GM19468 (cell line): Measurements from ENCODE around the gene ALOX5.
"Not testable (repeated sequence)": the region's sequence is repeated elsewhere in the genome, so short reads cannot be mapped to it uniquely, and the experiment has no call there.

Experiments
- ATAC-seq: cut with Tn5 transposase; IDR thresholded peaks from one replicate; pipeline ENCODE4 v1.9.1; 2021; ENCODE audit warnings: mild to moderate bottlenecking, moderate library complexity, moderate number of reproducible peaks; ENCODE audit not compliant: unreplicated experiment; ENCODE audit errors: extremely low read depth

ALOX5 gene

DNA sequence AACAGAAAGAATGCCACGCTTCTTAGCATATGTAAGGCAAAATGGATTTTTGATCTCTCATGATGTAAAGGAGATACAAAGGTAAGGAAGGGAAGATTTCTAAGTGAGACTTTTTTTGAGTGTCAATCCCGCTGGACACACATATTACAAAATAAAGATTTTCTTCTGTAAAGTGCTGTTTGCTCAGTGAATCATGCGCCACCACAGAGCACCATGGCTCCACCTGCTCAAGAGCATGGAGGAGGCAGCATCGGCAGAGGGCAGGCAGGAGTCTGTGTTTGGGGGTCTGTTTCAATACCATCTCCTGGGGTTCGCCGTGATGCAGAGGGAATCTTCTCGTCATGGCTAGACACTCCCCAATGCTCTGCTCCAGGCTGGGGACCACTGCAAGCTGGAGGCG lies 83.5 kb downstream of the ALOX5 start:
- no peak for ATAC-seq

DNA sequence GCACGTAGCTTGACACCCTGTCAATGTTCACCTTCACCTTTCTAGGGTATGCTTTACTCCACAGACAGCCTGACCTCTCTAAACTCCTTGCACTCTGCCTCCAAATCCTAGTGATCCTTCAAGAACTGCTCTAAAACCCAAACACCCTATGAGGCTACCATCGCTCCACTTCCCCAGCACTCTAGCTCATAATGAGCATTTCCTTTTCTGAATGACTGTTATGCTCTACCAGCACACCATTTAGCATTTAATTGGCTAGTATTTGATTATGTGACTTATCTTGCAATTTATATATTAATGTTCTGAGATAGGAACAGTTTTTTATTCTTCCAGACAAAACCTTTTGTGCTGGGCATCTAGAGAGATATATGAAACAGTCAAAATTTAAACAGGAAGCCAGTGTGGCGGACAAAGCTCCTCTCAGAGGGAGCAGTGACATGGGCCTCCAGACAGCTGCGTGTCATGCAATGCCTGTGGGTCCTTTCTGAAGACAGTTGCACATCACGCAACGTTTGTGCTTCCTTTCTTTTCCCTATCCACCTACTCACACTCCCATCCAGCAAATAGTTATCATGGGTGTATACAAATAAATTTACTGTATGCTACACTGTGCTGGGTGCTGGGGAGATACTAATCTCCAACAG lies 86.3 kb downstream of the ALOX5 start:
- peak; percentile 17 for ATAC-seq

DNA sequence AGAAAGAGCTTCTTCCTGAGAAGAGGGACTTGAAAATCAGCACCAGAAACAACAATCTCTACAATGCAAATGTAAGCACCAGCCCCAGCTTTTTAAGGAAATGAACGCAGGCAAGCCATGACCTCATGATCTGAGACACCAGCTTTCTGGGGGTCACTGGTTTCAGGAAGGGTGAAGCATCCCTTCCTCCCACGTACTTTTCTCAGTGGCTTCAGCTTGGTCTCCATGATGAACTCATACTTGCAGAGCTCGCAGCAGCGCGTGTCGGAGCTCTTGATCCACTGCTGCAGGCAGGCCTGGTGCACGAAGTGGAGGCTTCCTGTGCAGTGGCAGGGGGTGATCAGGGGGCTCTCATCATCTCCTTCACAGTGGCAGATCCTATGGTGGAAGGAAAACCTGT lies 87.0 kb downstream of the ALOX5 start:
- ATAC-seq: peak; percentile 69

DNA sequence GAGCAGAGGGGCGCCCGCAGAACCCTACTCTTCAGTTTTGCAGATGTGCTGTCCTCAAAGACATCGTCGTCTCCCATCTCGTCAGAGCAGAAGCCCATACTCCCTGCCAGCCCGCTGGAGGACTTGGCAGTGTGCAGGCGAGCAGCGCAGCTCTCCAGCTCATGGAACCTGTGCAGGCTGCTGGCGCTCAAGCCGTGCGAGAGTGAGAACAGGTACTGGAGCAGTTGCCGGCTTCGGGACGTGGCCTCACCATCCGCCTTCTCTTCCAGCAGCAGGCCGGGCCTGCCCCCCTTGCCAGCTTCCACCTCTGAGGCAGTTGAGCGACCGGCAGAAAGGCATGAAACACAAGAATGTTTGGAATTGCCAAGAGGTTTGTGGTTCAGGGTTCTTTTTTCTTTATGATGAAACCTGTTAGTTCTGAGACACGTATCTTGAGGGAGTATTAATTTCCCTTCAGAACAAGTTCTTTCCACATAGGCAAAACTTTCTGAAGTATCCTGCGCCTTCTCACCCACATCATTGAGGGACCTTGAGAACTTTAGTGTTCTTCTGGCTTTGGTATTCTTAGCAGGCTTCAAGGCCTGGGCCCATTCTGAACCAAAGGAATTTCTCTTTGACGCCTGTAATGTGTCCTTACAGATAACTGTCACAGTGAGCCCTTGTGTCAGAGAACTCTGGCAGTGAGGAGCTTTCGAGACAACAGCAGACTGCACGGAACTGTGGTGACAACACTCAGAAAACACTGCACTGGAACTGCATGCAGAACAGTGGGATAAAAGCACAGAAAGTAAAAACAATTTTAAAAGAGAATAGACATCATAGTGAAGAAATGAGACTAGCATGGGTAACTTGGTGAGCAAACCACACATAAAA lies 89.5 kb downstream of the ALOX5 start:
- ATAC-seq: no peak

DNA sequence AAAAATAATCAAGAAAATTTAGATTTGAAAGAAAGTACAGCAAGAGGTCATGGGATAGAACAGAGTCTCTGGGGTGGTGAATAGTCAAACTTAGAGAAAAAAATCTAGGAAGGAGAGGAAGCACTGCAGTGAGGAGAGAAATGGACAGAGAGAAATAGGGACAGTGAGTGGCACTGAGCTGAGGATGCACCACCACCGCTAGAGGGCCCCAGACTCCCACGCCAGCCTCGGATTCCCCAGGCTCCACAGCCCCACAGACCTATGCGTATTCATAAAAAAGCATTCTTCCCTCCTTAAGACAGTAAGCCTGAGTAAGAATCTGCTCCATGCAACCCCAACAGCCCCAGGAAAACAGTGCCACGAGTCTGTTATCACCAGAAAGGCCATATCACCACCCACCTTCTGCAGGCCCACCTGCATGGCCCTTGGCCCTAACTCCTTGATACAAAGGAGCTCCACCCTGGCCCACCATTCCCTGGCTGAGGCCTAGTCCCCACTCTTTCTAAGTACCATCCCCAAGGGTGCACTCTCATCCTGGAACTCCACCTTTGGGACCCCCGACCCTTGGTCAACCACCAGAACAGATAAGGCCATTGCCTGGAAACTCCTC lies 91.0 kb downstream of the ALOX5 start:
- ATAC-seq: peak; percentile 24

DNA sequence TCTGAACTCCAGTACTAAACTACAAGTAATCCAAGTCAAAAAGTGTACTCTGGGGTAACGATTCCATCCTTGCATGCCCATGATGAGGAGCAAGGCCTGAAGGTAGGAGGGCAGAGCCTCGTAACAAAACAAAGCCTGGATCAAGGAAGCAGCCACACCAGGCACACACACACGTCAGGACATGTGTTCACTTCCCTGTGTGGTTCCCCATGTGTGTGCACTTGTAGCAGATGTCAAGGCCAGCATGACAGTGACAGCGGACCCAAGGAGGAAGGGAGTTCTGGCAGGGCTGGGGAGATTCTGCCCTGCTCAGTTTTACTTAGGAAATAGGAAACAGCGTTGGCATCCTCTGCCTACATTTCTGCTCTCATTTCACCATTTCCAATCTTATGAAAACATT lies 92.8 kb downstream of the ALOX5 start:
- ATAC-seq: no peak

DNA sequence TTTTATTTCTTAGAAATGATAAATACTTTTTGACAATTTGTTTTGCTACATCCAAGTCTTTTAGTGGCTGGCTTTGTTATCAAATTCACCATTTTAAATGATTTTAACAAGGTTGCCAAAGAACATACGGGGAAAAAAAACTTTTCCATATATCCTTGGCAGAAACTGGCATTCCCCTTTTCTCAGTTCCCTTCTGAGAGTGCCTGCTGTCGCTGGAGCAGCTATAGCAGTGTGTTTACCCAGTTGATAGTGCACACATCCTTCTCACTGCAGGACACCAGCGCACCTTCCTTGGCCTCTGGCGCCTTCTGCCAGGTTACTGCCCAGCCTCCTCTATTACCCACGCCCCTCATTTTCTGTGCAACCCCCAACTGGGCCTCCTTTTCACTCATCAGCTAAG lies 94.1 kb downstream of the ALOX5 start:
- ATAC-seq: no peak

DNA sequence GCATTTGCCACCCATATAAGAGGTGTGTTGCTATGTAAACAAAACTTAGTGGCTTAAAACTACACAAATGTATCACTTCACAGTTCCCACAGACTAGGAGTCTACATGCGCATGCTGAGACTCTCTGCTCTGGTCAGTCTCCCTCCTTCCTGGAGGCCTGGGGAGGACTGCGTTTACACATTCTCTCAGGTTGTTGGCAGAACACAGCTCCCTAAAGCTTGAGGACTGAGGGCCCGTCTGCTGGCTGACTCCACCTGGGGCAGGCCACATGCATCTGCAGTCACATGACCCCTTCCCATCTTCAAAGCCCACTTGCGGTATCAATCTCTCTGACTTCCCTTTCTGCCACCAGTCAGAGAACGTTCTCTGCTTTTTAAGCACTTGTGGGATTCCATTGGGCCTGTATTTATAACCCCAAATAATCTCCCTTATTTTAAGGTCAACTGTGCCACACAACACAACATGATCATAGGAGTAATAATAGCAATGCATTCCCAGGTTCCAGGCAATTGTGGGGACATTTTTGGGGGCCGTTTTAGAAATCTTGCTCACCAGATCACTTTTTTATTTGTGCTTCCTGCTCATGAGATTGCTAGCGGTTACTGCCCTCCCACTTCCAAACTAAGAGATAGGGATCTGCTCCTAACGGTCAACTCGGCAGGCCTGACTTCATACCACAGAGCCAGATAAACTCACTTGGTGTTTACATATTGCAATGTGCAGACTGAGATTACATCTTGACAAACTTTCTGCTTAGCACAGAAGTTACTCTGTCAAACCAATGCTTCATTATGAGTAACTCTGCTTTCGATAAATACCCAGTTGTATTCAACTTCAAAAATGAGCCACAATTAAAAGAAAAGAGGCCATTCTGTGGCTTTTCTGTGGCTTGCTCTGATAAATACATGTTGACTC lies 96.3 kb downstream of the ALOX5 start:
- ATAC-seq: no peak

DNA sequence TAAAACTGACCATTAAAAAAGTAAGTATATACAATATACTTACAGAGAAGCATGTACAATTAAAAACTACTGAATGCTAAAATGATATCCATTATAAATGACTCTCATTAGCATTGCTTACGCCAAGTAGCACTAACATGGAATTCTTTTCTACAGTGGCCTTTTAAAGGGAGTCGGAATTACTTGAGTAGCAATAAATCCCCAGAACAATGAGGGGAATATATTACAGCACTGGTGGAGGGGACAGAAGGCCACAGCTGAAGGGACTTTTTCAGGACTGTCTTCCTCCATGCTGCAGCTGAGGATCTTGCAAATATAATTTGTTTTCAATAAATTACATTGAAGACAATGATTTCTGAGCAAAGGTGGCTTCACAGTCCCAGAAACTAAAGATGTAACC lies 97.0 kb downstream of the ALOX5 start:
- ATAC-seq: no peak

DNA sequence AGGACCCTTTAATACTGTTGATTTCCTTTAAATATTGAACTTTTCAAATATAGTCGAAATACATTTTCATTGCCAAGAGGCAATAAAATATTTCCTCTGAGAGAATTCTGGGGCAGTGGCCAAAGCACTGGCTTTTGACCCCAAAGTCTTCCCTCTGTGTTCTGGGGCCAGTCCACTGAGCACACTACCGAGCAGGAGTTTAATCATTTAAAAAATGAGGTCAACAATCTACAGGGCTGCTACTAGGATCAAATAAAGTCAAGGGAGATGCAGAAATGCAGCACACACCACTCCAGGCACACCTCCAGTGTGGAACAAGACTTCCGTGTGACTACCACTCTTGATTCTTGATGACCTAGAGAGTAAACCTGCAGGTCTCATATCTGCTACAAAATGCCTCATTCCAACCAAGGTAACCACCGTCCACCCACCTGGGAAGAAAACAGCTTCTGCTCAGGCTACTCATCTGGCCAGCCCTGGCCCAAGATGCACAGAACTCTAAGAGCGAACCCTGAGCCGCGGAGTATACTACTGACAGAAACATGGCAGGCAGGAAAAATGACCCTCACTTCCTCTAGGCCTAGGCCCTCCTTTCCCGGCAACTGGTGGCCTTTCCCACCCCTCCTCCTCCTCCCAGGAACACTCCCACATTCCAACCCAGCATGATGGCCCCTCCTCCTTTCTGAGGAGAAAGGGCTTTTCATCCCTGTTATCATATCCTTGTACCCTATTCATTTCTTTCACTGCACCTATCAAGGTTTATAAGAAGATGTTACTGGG lies 97.7 kb downstream of the ALOX5 start:
- ATAC-seq: no peak

DNA sequence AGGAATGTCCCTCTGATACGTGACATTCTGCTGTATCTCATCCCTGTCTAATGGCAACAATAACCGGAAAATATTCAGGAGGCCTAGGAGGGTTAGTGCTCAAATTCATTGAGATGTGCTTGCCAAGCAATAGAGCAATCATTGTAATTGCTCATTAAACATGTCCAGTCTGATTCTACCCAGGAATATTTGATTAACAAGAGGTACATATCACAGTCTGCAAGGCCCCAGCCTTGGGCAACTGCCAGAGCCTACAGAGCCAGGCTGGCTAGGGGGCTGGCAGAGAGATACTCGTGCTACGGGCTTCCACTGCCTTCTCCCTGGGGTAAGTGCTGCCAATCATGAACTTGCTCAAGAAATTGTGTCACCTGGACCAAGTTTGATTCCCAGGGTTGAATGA lies 99.1 kb downstream of the ALOX5 start:
- no peak for ATAC-seq

DNA sequence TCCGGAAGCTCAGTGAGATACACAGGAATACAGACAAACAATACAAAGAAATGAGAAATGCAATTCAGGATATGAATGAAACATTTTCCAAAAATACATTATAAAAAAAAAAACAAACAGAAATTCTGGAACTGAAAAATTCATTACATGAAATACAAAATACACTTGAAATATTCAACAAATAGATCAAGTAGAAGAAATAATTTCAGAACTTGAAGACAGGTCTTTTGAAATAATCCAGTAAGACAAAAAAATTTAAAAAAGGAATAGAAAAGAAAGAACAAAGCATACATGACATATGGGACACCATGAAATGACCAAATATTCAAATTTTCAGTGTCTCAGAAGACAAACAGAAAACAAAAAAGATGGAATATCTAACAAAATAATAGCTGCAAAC lies 102.5 kb downstream of the ALOX5 start:
- no peak for ATAC-seq

DNA sequence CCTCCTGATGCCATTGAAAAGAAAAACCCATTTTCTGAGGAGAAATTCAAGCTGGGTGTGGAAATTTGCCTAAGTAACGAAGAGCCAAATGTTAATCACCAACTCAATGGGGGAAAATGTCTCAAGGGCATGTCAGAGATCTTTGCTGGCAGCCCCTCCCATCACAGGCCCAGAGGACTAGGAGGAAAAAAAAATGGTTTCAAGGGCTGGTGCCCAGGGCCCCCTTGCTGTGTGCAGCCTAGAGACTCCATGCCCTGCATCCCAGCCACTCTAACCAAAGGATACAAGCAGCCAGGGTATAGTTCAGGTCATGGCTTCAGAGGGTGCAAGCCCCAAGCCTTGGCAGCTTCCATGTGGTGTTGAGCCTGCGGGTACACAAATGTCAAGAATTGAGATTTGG lies 106.3 kb downstream of the ALOX5 start:
- no peak for ATAC-seq

DNA sequence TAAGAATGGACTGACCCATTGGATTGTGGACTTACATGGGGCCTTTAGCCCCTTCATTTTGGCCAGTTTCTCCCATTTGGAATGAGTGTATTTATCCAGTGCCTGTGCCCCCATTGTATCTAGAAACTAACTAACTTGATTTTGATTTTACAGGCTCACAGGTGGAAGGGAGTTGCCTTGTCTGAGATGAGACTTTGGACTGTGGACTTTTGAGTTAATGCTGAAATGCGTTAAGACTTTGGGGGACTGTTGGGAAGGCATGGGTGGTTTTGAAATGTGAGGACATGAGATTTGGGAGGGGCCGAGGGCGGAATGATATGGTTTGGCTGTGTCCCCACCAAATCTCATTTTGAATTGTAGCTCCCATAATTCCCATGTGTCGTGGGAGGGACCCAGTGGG lies 107.1 kb downstream of the ALOX5 start:
- not testable (repeated sequence) for ATAC-seq

DNA sequence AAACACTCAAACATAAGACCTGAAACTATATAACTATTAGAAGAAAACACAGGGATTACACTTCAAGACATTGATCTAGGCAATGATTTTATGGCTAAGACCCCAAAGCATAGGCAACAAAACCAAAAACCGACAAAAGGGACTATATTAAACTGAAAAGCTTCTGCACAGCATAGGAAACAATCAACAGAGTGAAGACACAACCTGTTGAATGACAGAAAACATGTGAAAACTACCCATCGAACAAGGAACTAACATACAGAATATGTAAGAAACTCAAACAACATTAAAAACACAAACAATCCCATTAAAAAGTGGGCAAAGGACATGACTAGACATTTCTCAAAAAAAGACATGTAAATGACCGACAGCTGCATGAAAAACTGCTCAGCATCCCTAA lies 109.0 kb downstream of the ALOX5 start:
- ATAC-seq: no peak

DNA sequence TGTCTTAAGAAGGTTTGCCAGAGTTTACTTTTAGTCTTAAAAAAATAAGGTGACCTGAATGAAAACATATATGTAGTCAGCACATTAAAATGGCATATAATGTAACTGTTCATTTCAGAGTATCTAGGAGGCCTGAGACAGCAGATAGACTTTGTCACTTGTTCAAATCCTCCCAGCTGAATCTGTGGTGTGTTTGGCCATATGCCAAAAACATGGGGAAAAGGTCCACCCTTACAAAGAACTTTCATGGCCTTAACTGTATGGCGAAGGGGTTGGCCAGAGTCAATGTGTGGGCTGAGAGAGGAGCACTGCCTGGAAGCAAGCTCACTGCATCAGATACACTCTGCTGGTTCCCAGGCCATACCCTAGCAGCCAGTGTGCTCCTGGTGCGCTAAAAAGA lies 113.7 kb downstream of the ALOX5 start:
- ATAC-seq: no peak

DNA sequence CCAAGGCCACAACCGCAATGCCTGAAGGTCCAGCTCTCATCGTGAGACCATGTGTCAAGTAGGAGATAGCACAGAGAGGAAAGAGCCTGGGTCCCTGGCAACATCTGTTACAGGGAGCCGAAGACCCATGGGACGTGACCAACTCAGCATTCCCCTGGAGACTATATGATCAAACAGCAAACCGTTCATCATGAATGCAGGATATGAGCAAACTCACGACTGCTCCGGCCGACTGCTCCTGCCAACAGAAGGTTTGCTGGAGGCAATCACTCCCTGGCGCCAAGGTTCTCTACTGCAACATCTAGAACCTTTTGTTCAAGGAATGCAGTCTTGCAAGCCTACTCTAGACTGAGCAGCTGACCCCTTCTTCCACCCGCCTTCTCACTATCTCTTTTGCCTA lies 114.3 kb downstream of the ALOX5 start:
- ATAC-seq: no peak

DNA sequence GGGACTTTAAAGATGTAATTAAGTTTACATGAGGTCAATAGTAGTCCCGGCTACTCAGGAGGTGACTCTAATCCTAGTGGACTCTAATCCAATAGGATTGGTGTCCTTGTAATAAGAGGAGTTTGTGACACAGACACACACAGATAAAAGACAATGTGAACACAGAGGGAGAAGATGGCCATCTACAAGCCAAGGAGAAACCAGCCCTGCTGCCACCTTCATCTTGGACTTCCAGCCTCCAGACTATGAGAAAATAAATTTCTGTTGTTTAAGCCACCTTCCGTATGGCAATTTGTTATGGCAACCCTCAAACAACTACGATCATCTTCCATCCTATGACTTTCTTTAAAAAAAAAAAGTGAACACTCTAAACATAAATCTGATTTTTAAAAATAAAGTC lies 116.3 kb downstream of the ALOX5 start:
- no peak for ATAC-seq

DNA sequence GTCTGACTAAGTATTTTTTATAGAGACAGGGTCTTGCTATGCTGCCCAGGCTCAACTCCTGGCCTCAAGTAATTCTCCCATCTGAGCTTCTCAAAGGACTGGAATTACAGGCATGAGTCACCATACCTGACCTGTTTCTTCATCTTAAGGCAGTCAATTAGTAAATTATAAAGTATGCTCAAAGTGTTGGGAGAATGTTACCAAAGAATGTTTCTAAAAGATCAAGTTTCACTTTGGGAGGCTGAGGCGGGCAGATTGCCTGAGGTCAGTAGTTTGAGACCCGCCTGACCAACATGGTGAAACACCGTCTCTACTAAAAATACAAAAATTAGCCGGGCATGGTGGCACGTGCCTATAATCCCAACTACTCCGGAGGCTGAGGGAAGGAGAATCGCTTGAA lies 117.0 kb downstream of the ALOX5 start:
- no peak for ATAC-seq
